ENCODE data around the gene ZNF569.

ZNF569 gene

GRCh38 chr19:37389234-37389633, 78.0 kb downstream of the ZNF569 start:
- no peak for TF ChIP-seq CTCF (IDR thresholded peaks at IDR 0.05; ENCODE audit: low read depth, low read length)
- no peak overlapping the region for H3K4me3 ChIP-seq (ENCODE audit: low read depth, low read length)

- H3K4me3 ChIP-seq (ENCODE audit: low read depth, low read length): peak within 1 kb of the TSS; percentile 84
- TF ChIP-seq CTCF (IDR thresholded peaks at IDR 0.05; ENCODE audit: low read depth, low read length): no peak
Measured at GRCh38 chr19:37370880-37371661, 96.2 kb downstream of the ZNF569 start, which contains the start of gene ZNF527. Gene ZNF527, plus strand, starts transcription at chr19:37371099. Its CDS starts 3,100 bp downstream, at chr19:37374199.

- H3K4me3 ChIP-seq (ENCODE audit: low read depth, low read length): peak overlapping the region; percentile 84
Measured at GRCh38 chr19:37370386-37370879, 96.8 kb downstream of the ZNF569 start.

- TF ChIP-seq CTCF (IDR thresholded peaks at IDR 0.05; ENCODE audit: low read depth, low read length): no peak
- no peak overlapping the region for H3K4me3 ChIP-seq (ENCODE audit: low read depth, low read length)
Measured at GRCh38 chr19:37362733-37363132, 104.5 kb downstream of the ZNF569 start.

GRCh38 chr19:37361994-37362393, 105.2 kb downstream of the ZNF569 start:
- H3K4me3 ChIP-seq (ENCODE audit: low read depth, low read length): no peak overlapping the region
- TF ChIP-seq CTCF (IDR thresholded peaks at IDR 0.05; ENCODE audit: low read depth, low read length): no peak
